ENCODE measurements around the gene TEX55. TPM values are rescaled to one million over a fixed set of nuclear protein-coding genes. Genes with fewer than 3 reads are reported as not detected.

Gene TEX55
- total and polyA plus RNA-seq, 2 experiments from 2014 or later: not detected

DNA sequence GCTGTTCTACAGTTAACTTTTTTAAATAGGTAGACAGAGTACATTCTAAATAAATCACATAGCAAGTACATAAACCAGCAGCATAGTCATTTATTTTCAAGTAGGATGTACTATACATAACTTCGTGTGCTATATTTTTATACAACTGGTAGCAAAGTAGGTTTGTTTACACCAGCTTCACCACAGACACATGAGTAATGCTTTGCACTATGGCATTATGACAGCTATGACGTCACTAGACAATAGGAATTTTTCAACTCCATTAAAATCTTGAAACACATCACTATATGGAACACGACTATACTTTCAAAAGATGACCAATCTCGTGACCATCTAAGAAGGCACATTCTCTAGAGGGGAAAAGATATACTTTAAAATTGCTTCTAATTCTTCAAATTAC, 3.5 kb downstream of the TEX55 start:
- 29% methylated on average over 4 of the region's 4 CpGs for WGBS, 2 experiments (ENCODE audit: low coverage in 1 of 2, low lambda C conversion rate in 2 of 2, missing lambda C conversion rate in 2 of 2)
- no peaks in the 10 kb centered on the region for H3K9me2 ChIP-seq (ENCODE audit: insufficient read depth)
- H3F3A ChIP-seq (ENCODE audit: insufficient read depth): peaks cover 16% of the 10 kb centered on the region
- H3K4me2 ChIP-seq (ENCODE audit: unreplicated experiment): peak overlapping the region; percentile 26
- H3K27me3 ChIP-seq (replicated peaks; ENCODE audit: insufficient read depth): no peaks in the 10 kb centered on the region
- peak; percentile 74 for DNase-seq
- no peak for TF ChIP-seq EZH2phosphoT487 (IDR thresholded peaks at IDR 0.05; ENCODE audit: insufficient read depth, low read depth)
- no peak for TF ChIP-seq EZH2 (IDR thresholded peaks at IDR 0.05; ENCODE audit: insufficient read depth, poor library complexity, severe bottlenecking)
- in situ Hi-C loops (cut with MboI): loop anchor here (10.0 kb wide), 1 partner anchor 95 kb away; the partner anchor contains the start of gene B4GALT4
- no peak overlapping the region for H3K4me3 ChIP-seq
- no peak overlapping the region for H3K9ac ChIP-seq
- peaks cover 4% of the 10 kb centered on the region for H3K9me3 ChIP-seq (ENCODE audit: low read depth)
- H3K36me3 ChIP-seq (ENCODE audit: low read depth): no peaks in the 10 kb centered on the region
- H3K4me1 ChIP-seq (ENCODE audit: insufficient read depth): peaks cover 14% of the 10 kb centered on the region
- H4K20me1 ChIP-seq (ENCODE audit: insufficient read depth): no peaks in the 10 kb centered on the region
- H2AFZ ChIP-seq: no peak overlapping the region
- H3K27ac ChIP-seq: peak overlapping the region; percentile 56
- H3K79me2 ChIP-seq (ENCODE audit: insufficient read depth): no peaks in the 10 kb centered on the region

DNA sequence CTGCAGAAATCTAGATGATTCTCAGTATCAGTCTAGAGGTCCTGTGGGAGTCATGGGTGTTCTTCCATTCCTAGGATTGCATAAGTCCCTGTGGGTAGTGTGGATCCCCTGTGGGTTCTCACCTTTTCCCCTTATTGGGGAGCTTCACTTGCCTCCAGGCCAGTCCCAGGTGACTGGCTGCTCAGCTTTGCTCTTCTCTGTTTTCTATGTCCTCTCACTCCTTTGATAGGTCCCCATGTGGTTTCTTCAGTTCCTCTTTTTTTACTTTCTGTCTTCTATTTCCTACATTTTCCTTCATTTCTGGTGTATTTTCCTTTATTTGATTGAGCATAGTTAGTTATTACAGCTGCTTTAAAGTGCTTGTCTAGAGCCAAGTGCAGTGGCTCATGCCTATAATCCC, 10.9 kb downstream of the TEX55 start:
- TF ChIP-seq EZH2 (IDR thresholded peaks at IDR 0.05; ENCODE audit: insufficient read depth, poor library complexity, severe bottlenecking): no peak
- no peak for TF ChIP-seq EZH2phosphoT487 (IDR thresholded peaks at IDR 0.05; ENCODE audit: insufficient read depth, low read depth)
- H3K4me2 ChIP-seq (ENCODE audit: unreplicated experiment): no peak overlapping the region
- H3F3A ChIP-seq (ENCODE audit: insufficient read depth): no peaks in the 10 kb centered on the region
- no peaks in the 10 kb centered on the region for H3K79me2 ChIP-seq (ENCODE audit: insufficient read depth)
- H3K9me2 ChIP-seq (ENCODE audit: insufficient read depth): no peaks in the 10 kb centered on the region
- H3K36me3 ChIP-seq (ENCODE audit: low read depth): no peaks in the 10 kb centered on the region
- no peaks in the 10 kb centered on the region for H4K20me1 ChIP-seq (ENCODE audit: insufficient read depth)
- no peaks in the 10 kb centered on the region for H3K4me1 ChIP-seq (ENCODE audit: insufficient read depth)
- H3K9ac ChIP-seq: no peak overlapping the region
- H3K27ac ChIP-seq: no peak overlapping the region
- peaks cover 4% of the 10 kb centered on the region for H3K9me3 ChIP-seq (ENCODE audit: low read depth)
- no peak overlapping the region for H2AFZ ChIP-seq
- no peak overlapping the region for H3K4me3 ChIP-seq
- in situ Hi-C loops (cut with MboI): no loop called here
- no peak for DNase-seq
- no peaks in the 10 kb centered on the region for H3K27me3 ChIP-seq (replicated peaks; ENCODE audit: insufficient read depth)

DNA sequence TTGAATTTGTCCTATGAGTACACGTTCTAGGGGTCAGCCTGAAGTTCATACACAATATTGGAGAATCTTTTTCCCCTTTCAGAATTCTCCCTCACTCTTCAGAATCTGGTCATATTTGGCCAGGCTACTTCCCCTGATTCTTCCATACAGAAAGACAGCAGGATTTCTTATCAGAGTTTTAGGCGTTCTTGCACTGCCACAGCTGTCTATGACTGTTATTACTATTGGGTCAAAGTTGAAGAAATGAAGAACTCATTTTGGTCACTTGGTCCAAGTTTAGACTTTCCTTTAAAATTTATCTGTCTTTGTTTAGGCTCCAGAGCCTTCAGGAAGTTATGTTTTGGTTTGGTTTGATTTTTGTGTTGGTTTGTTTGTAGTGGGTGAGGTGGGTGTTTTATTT, 12.0 kb downstream of the TEX55 start:
- Histone ChIP-seq H3F3A (ENCODE audit: insufficient read depth) (no peaks in the 10 kb centered on the region), H3K9me3 (ENCODE audit: low read depth) (peaks cover 4% of the 10 kb centered on the region), H3K4me3 (no peak overlapping the region), H2AFZ (no peak overlapping the region), H3K4me2 (ENCODE audit: unreplicated experiment) (no peak overlapping the region), H3K9ac (no peak overlapping the region), H3K36me3 (ENCODE audit: low read depth) (no peaks in the 10 kb centered on the region), H4K20me1 (ENCODE audit: insufficient read depth) (no peaks in the 10 kb centered on the region), H3K79me2 (ENCODE audit: insufficient read depth) (no peaks in the 10 kb centered on the region), H3K27ac (no peak overlapping the region), H3K27me3 (replicated peaks; ENCODE audit: insufficient read depth) (no peaks in the 10 kb centered on the region), H3K4me1 (ENCODE audit: insufficient read depth) (no peaks in the 10 kb centered on the region), H3K9me2 (ENCODE audit: insufficient read depth) (no peaks in the 10 kb centered on the region)
- 58 to 69% methylated on average over 2 of the region's 2 CpGs for WGBS, 2 experiments (ENCODE audit: low coverage in 1 of 2, low lambda C conversion rate in 2 of 2, missing lambda C conversion rate in 2 of 2)
- no peak for TF ChIP-seq EZH2 (IDR thresholded peaks at IDR 0.05; ENCODE audit: insufficient read depth, poor library complexity, severe bottlenecking)
- no peak for TF ChIP-seq EZH2phosphoT487 (IDR thresholded peaks at IDR 0.05; ENCODE audit: insufficient read depth, low read depth)
- in situ Hi-C loops (cut with MboI): no loop called here
- DNase-seq: no peak

DNA sequence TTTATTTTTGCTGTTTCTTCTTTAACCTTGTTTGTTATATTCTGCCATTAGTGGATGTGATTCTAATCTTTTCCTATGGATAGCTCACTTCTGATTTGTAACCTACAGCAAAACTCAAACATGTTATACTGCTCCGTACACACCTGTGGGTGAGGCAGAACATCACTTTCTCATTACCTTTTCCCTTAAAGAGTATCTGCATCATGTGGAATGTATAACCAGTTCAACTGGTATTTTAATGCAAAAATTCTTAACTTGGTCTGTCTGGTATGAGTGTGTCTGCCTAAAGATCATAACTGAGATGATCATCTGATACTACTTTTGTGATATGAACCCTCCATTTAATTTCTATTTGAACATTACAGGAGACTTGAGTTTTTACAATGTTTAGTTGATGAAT, 14.4 kb downstream of the TEX55 start:
- no peak overlapping the region for H2AFZ ChIP-seq
- H3K4me3 ChIP-seq: no peak overlapping the region
- no peak overlapping the region for H3K9ac ChIP-seq
- WGBS, 2 experiments (ENCODE audit: low coverage in 1 of 2, low lambda C conversion rate in 2 of 2, missing lambda C conversion rate in 2 of 2): 54 to 60% methylated on average over 1 of the region's 1 CpG
- H3K4me2 ChIP-seq (ENCODE audit: unreplicated experiment): no peak overlapping the region
- H3K27ac ChIP-seq: no peak overlapping the region
- H4K20me1 ChIP-seq (ENCODE audit: insufficient read depth): no peaks in the 10 kb centered on the region
- no peaks in the 10 kb centered on the region for H3F3A ChIP-seq (ENCODE audit: insufficient read depth)
- no peaks in the 10 kb centered on the region for H3K79me2 ChIP-seq (ENCODE audit: insufficient read depth)
- TF ChIP-seq EZH2phosphoT487 (IDR thresholded peaks at IDR 0.05; ENCODE audit: insufficient read depth, low read depth): no peak
- no peak for TF ChIP-seq EZH2 (IDR thresholded peaks at IDR 0.05; ENCODE audit: insufficient read depth, poor library complexity, severe bottlenecking)
- no peaks in the 10 kb centered on the region for H3K9me3 ChIP-seq (ENCODE audit: low read depth)
- H3K9me2 ChIP-seq (ENCODE audit: insufficient read depth): no peaks in the 10 kb centered on the region
- no peaks in the 10 kb centered on the region for H3K27me3 ChIP-seq (replicated peaks; ENCODE audit: insufficient read depth)
- no peaks in the 10 kb centered on the region for H3K4me1 ChIP-seq (ENCODE audit: insufficient read depth)
- DNase-seq: no peak
- in situ Hi-C loops (cut with MboI): no loop called here
- H3K36me3 ChIP-seq (ENCODE audit: low read depth): no peaks in the 10 kb centered on the region

DNA sequence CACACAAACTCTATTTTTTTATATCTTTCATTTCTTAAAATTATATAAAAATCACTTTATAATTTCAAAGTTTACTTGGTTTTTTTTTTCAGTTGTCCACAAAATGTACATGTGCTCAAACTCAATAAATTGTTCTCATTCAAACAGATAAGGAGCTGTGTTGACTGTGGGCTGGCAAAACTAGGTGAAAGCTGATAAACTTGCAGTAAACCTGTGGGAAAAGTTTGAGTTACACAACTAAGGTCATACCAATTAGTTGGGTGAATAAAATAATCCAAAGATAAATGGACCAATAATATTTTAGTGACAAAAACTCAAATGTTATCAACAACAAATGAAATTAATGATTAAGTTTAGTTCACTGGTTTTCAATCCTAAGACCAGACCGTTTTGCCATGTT, 14.8 kb downstream of the TEX55 start:
- H3K4me3 ChIP-seq: no peak overlapping the region
- H3K9me3 ChIP-seq (ENCODE audit: low read depth): no peaks in the 10 kb centered on the region
- H3K27ac ChIP-seq: no peak overlapping the region
- TF ChIP-seq EZH2phosphoT487 (IDR thresholded peaks at IDR 0.05; ENCODE audit: insufficient read depth, low read depth) (no peak), EZH2 (IDR thresholded peaks at IDR 0.05; ENCODE audit: insufficient read depth, poor library complexity, severe bottlenecking) (no peak)
- in situ Hi-C loops (cut with MboI): no loop called here
- no peaks in the 10 kb centered on the region for H3K79me2 ChIP-seq (ENCODE audit: insufficient read depth)
- H3K27me3 ChIP-seq (replicated peaks; ENCODE audit: insufficient read depth): no peaks in the 10 kb centered on the region
- no peak for DNase-seq
- H3F3A ChIP-seq (ENCODE audit: insufficient read depth): no peaks in the 10 kb centered on the region
- 5 to 23% methylated on average over 1 of the region's 1 CpG for WGBS, 2 experiments (ENCODE audit: low coverage in 1 of 2, low lambda C conversion rate in 2 of 2, missing lambda C conversion rate in 2 of 2)
- no peak overlapping the region for H3K4me2 ChIP-seq (ENCODE audit: unreplicated experiment)
- H3K36me3 ChIP-seq (ENCODE audit: low read depth): no peaks in the 10 kb centered on the region
- no peak overlapping the region for H2AFZ ChIP-seq
- no peak overlapping the region for H3K9ac ChIP-seq
- no peaks in the 10 kb centered on the region for H3K4me1 ChIP-seq (ENCODE audit: insufficient read depth)
- H4K20me1 ChIP-seq (ENCODE audit: insufficient read depth): no peaks in the 10 kb centered on the region
- H3K9me2 ChIP-seq (ENCODE audit: insufficient read depth): no peaks in the 10 kb centered on the region

Measured in GM23248 (cell line).